GM19099 (cell line): Measurements from ENCODE around the gene FLNB.

ENCODE experiments used
- POLR2A ChIP-seq: IDR thresholded peaks from 3 replicates; pipeline ENCODE4 v1.6.1; 2011; ENCODE audit warnings: low read depth; ENCODE audit not compliant: insufficient read length; ENCODE audit errors: extremely low read depth

Gene FLNB

GRCh38 chr3:58008141-58009025 lies at the start of gene FLNB:
TSS of gene FLNB (plus strand) at chr3:58008422. CDS start at chr3:58008565, 143 bp downstream.
- TF ChIP-seq POLR2A, result peak; percentile 67

- no peak for TF ChIP-seq POLR2A
Measured at GRCh38 chr3:57958642-57959422, 49.4 kb upstream of the FLNB start.

- TF ChIP-seq POLR2A, result no peak
Measured at GRCh38 chr3:57959423-57960173, 48.6 kb upstream of the FLNB start.

- no peak for TF ChIP-seq POLR2A
Measured at GRCh38 chr3:57960174-57960505, 48.1 kb upstream of the FLNB start.

GRCh38 chr3:57961177-57961827 lies 46.9 kb upstream of the FLNB start:
- no peak for TF ChIP-seq POLR2A

GRCh38 chr3:57961828-57962447 lies 46.3 kb upstream of the FLNB start:
- no peak for TF ChIP-seq POLR2A

- TF ChIP-seq POLR2A, result no peak
Measured at GRCh38 chr3:57962448-57962834, 45.8 kb upstream of the FLNB start.

- no peak for TF ChIP-seq POLR2A
Measured at GRCh38 chr3:57963811-57964346, 44.3 kb upstream of the FLNB start.

- TF ChIP-seq POLR2A, result no peak
Measured at GRCh38 chr3:57966829-57967228, 41.4 kb upstream of the FLNB start.

- TF ChIP-seq POLR2A, result no peak
Measured at GRCh38 chr3:57967590-57967989, 40.6 kb upstream of the FLNB start.

- TF ChIP-seq POLR2A, result no peak
Measured at GRCh38 chr3:57968501-57968900, 39.7 kb upstream of the FLNB start.

- no peak for TF ChIP-seq POLR2A
Measured at GRCh38 chr3:57971975-57972374, 36.2 kb upstream of the FLNB start.

- TF ChIP-seq POLR2A, result no peak
Measured at GRCh38 chr3:57972531-57973111, 35.6 kb upstream of the FLNB start.
